ENCODE results near the gene GAB1. TPM values are rescaled to one million over a fixed set of nuclear protein-coding genes. Genes with fewer than 3 reads are reported as not detected.

GAB1 gene
- total and polyA plus RNA-seq, 2 of the 13 experiments (the other 11 are each of a cell fraction or from before 2014, with no cell fraction given), result 8.7 to 14.7 TPM

DNA sequence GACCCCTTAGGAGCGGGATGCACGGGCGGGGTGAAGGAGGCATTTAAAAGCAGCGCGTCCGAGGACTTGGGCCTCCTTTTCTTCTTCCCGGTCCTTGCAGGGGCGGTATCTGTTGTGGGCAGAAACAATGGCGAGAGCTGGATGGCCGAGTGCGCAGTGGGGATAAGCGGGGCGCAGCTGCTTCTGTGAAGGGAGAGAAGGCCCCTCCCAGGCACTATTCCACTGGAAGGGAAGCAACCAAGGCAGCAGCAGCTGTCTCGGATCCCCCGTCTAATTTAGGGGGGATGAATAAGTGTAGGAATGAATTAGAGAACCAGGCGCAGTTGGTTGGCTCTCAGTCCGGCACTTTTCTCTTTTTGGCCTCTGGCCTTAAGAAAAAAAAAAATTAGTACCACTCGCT is 177.8 kb downstream of the GAB1 start (continued):
- TF ChIP-seq ZNF782 (CRISPR knock-in tag; IDR thresholded peaks at IDR 0.05; ENCODE audit: borderline replicate concordance) (no peak), DPF2 (CRISPR knock-in tag; IDR thresholded peaks at IDR 0.05; ENCODE audit: borderline replicate concordance, low read depth) (no peak), KMT2B (CRISPR knock-in tag; IDR thresholded peaks at IDR 0.05) (no peak), TCF7L2 (IDR thresholded peaks at IDR 0.05; ENCODE audit: low read depth, low read length) (no peak), ZNF703 (CRISPR knock-in tag; IDR thresholded peaks at IDR 0.05; ENCODE audit: borderline replicate concordance) (no peak; the same call in 1 of the 2 replicates), ZNF605 (CRISPR knock-in tag; IDR thresholded peaks at IDR 0.05) (peak; percentile 37; the same call in 1 of the 2 replicates), KLF11 (CRISPR knock-in tag; IDR thresholded peaks at IDR 0.05) (no peak), ZSCAN5A (CRISPR knock-in tag; IDR thresholded peaks at IDR 0.05; ENCODE audit: borderline replicate concordance) (no peak), ZNF772 (CRISPR knock-in tag; IDR thresholded peaks at IDR 0.05) (no peak), ZNF224 (CRISPR knock-in tag; IDR thresholded peaks at IDR 0.05) (0 out of 2 replicates have a peak, but pooled peaks have one; percentile 6), CBX1 (IDR thresholded peaks at IDR 0.05; ENCODE audit: low read depth) (no peak), ZNF546 (CRISPR knock-in tag; conservative IDR thresholded peaks at IDR 0.05) (no peak), MAZ (IDR thresholded peaks at IDR 0.05; ENCODE audit: borderline replicate concordance, low read depth, low read length) (no peak), MAZ (CRISPR knock-in tag; IDR thresholded peaks at IDR 0.05; ENCODE audit: low read depth) (0 out of 2 replicates have a peak, but pooled peaks have one; percentile 3)
- TF ChIP-seq, protein P1, sequence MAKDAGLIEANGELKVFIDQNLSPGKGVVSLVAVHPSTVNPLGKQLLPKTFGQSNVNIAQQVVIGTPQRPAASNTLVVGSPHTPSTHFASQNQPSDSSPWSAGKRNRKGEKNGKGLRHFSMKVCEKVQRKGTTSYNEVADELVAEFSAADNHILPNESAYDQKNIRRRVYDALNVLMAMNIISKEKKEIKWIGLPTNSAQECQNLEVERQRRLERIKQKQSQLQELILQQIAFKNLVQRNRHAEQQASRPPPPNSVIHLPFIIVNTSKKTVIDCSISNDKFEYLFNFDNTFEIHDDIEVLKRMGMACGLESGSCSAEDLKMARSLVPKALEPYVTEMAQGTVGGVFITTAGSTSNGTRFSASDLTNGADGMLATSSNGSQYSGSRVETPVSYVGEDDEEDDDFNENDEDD (CRISPR knock-in tag; IDR thresholded peaks at IDR 0.05; ENCODE audit: borderline replicate concordance), result peak; percentile 17; the same call in 1 of the 2 replicates
- TF ChIP-seq, protein P2, sequence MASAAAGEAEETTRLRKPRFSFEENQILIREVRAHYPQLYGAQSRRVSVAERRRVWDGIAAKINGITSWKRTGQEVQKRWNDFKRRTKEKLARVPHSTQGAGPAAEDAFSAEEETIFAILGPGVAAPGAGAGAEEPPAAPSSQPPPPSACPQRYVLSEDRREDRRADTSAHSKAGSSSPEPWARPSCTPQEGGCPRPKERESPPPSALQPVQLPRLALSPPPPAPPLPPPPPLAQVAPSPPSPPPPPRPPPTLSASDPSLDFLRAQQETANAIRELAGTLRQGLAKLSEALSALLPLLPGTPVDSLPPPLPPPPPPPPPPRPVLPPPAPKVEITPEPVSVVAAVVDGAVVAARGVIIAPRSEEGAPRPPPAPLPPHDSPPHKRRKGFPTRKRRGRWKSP (CRISPR knock-in tag; IDR thresholded peaks at IDR 0.05), result no peak
- TF ChIP-seq, protein P3, sequence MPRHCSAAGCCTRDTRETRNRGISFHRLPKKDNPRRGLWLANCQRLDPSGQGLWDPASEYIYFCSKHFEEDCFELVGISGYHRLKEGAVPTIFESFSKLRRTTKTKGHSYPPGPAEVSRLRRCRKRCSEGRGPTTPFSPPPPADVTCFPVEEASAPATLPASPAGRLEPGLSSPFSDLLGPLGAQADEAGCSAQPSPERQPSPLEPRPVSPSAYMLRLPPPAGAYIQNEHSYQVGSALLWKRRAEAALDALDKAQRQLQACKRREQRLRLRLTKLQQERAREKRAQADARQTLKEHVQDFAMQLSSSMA (CRISPR knock-in tag; IDR thresholded peaks at IDR 0.05), result 0 out of 2 replicates have a peak, but pooled peaks have one; percentile 38
